B cell (primary cell): ENCODE data around the gene XRCC4. TPM values are rescaled to one million over a fixed set of nuclear protein-coding genes. Genes with fewer than 3 reads are reported as not detected.

Experiments used
- ATAC-seq: fragments of 200-7000 bp; cut with Tn5 transposase; one replicate; pipeline ENCODE4 v1.10.0; 2021; ENCODE audit warnings: low read depth, mild to moderate bottlenecking, moderate number of reproducible peaks, moderate library complexity
- CTCF ChIA-PET: fragments of 350-600 bp; sonication (Branson Sonifier 250); formaldehyde crosslinking; loops from one replicate; lab custom pipeline; 2021; ENCODE audit warnings: antibody characterized with exemption, inconsistent platforms; lab: Charles Lee
- POLR2A ChIA-PET: fragments of 350-600 bp; sonication (Branson Sonifier 250); formaldehyde crosslinking; loops from one replicate; lab custom pipeline; 2021; ENCODE audit warnings: antibody characterized with exemption; lab: Charles Lee
- DNase-seq: peaks from one replicate; pipeline ENCODE4 v3.0.0; 2013
- H2AFZ ChIP-seq: 2 replicates; pipeline ENCODE4 v1.6.1; 2012; ENCODE audit warnings: mild to moderate bottlenecking, low read depth, low read length; ENCODE audit not compliant: insufficient read depth, poor library complexity, severe bottlenecking
- H3K27ac ChIP-seq, 2 donors: 1 replicate in 1 of 2; 2 replicates in 1 of 2; pipeline ENCODE4 v1.5.1; 2012 to 2013; ENCODE audit warnings: low read length in 2 of 2, mild to moderate bottlenecking in 2 of 2, moderate library complexity in 1 of 2
- H3K27me3 ChIP-seq, 4 experiments: fragments of 200-600 bp in 1 of 4; sonication (generic) in 1 of 4; replicated peaks in 1 of 4; 1 replicate in 2 of 4; 2 replicates in 2 of 4; pipeline versions ENCODE4 v1.6.1 to v1.7.0; 2013 to 2016; ENCODE audit warnings: low read length in 3 of 4, mild to moderate bottlenecking in 2 of 4, mixed read lengths in 1 of 4, moderate library complexity in 1 of 4; ENCODE audit not compliant: insufficient read depth in 4 of 4, control insufficient read depth in 3 of 4; ENCODE audit errors: control extremely low read depth in 1 of 4
- H3K36me3 ChIP-seq, 2 experiments: replicated peaks in 1 of 2; 1 replicate in 1 of 2; 2 replicates in 1 of 2; pipeline versions ENCODE4 v1.6.1 to v1.7.1; 2013; ENCODE audit warnings: low read length in 1 of 2; ENCODE audit not compliant: insufficient read depth in 2 of 2, control insufficient read depth in 1 of 2; ENCODE audit errors: control extremely low read depth in 1 of 2, extremely low read depth in 1 of 2
- H3K4me1 ChIP-seq, 2 donors: fragments of 200-600 bp in 1 of 2; sonication (generic) in 1 of 2; 1 replicate in 1 of 2; 2 replicates in 1 of 2; pipeline versions ENCODE4 v1.5.1 to v1.6.1; 2013 to 2017; ENCODE audit warnings: low read length in 2 of 2; ENCODE audit not compliant: control insufficient read depth in 2 of 2, insufficient read depth in 2 of 2
- H3K4me2 ChIP-seq: replicated peaks from 2 replicates; pipeline ENCODE3; 2012; ENCODE audit warnings: mild to moderate bottlenecking, low read depth, low read length; ENCODE audit not compliant: poor library complexity, severe bottlenecking
- H3K4me3 ChIP-seq, 5 experiments: fragments of 200-600 bp in 1 of 5; sonication (generic) in 1 of 5; 1 replicate in 3 of 5; 2 replicates in 2 of 5; pipeline versions ENCODE4 v1.5.1 to v1.7.0; 2011 to 2016; ENCODE audit warnings: low read length in 4 of 5, mild to moderate bottlenecking in 4 of 5, low read depth in 2 of 5, control low read depth in 1 of 5, moderate library complexity in 1 of 5; ENCODE audit not compliant: insufficient read depth in 1 of 5; ENCODE audit errors: control extremely low read depth in 1 of 5, extremely low read depth in 1 of 5
- H3K79me2 ChIP-seq: fragments of 200-600 bp; sonication (generic); one replicate; pipeline ENCODE4 v1.6.0; 2016; ENCODE audit warnings: low read length; ENCODE audit not compliant: control insufficient read depth, insufficient read depth
- H3K9ac ChIP-seq: fragments of 200-600 bp; sonication (generic); 2 replicates; pipeline ENCODE4 v1.6.1; 2017; ENCODE audit warnings: mild to moderate bottlenecking, low read length, moderate library complexity
- H3K9me3 ChIP-seq, 3 donors: one replicate each; pipeline versions ENCODE4 v1.6.1 to v1.7.1; 2013; ENCODE audit warnings: low read length in 2 of 3; ENCODE audit not compliant: control insufficient read depth in 2 of 3, insufficient read depth in 1 of 3; ENCODE audit errors: control extremely low read depth in 1 of 3
- H4K20me1 ChIP-seq: 2 replicates; pipeline ENCODE4 v1.6.0; 2012; ENCODE audit warnings: mild to moderate bottlenecking, low read length; ENCODE audit not compliant: insufficient read depth, control insufficient read depth, poor library complexity, severe bottlenecking
- H3K27ac Mint-ChIP-seq: one replicate; pipeline ENCODE4 v1.8.0; 2021; ENCODE audit warnings: mixed read lengths
- H3K27me3 Mint-ChIP-seq: one replicate; pipeline ENCODE4 v1.8.0; 2021; ENCODE audit warnings: mixed read lengths
- H3K4me1 Mint-ChIP-seq: one replicate; pipeline ENCODE4 v1.8.0; 2021; ENCODE audit warnings: mixed read lengths
- H3K4me3 Mint-ChIP-seq: one replicate; pipeline ENCODE4 v1.8.0; 2021; ENCODE audit warnings: mixed read lengths
- H3K9me3 Mint-ChIP-seq: one replicate; pipeline ENCODE4 v1.8.0; 2022; ENCODE audit warnings: mixed read lengths; ENCODE audit not compliant: insufficient read depth
- EZH2 ChIP-seq: IDR thresholded peaks from 2 replicates; pipeline ENCODE4 v1.6.1; 2012; ENCODE audit warnings: borderline replicate concordance, low read depth, mild to moderate bottlenecking, moderate library complexity, low read length; ENCODE audit not compliant: insufficient read depth, poor library complexity, severe bottlenecking
- WGBS: methylation state at CpG from one replicate; pipeline ENCODE4 v1.1.5; 2013; ENCODE audit warnings: missing lambda C conversion rate; ENCODE audit not compliant: insufficient coverage; 5-methylcytosine and 5-hydroxymethylcytosine counted together
- intact Hi-C: fragments of 100-400 bp; cut with micrococcal nuclease; formaldehyde crosslinking; loops from one replicate; pipeline ENCODE4 v1.10.0; 2022
- polyA plus RNA-seq: library from polyadenylated mRNA; depleted of rRNA; stranded (reverse); fragments of >200 nt; gene quantifications from 2 replicates; pipeline ENCODE4 v1.2.3, GENCODE V29; 2012
- total RNA-seq, 2 donors: library from RNA; stranded (reverse); fragments of 120-200 nt in 1 of 2; gene quantifications; 1 replicate in 1 of 2; 2 replicates in 1 of 2; pipeline versions ENCODE4 v1.2.3 to v1.2.4, GENCODE V29; 2013 to 2022
- TF ChIP-seq, protein P1 (sequence below): fragments of 200-600 bp; IDR thresholded peaks from one replicate; pipeline ENCODE4 v1.8.0; 2022; ENCODE audit warnings: antibody characterized with exemption, mild to moderate bottlenecking

Gene XRCC4
- total and polyA plus RNA-seq, 2 donors (not counting 1 experiment from before 2014, with no cell fraction given), result 1.3 to 7.7 TPM

DNA sequence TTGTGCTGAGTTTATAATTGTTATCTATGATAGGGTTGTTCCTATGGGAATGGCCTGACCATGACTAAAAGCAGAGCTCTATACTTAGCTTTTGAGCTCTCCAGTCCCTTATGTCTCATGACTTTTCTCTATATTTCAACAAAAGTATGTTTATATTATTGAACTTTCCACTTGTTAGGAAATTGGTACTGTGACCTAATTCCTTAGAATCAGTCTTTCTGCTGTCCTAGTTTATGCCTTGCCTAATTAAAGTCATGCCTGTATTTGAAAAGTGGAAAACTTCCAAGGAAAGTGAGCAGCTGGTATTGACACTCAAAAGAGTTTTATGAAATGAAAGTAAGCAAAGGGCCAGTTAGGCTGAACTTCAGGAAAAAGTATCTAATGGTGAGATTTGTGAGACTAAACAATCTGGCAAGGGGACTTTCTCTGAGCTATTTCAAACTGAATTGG lies 68.6 kb downstream of the XRCC4 start:
- ATAC-seq (no peak), DNase-seq (no peak)
- Histone ChIP-seq H3K27me3 (no peaks in the 10 kb centered on the region), H3K4me3 (no peak overlapping the region), H4K20me1 (no peaks in the 10 kb centered on the region), H3K36me3 (no peaks in the 10 kb centered on the region), H3K79me2 (no peaks in the 10 kb centered on the region), H3K4me1 (no peaks in the 10 kb centered on the region), H3K9ac (no peak overlapping the region), H3K27ac (no peak overlapping the region), H2AFZ (no peak overlapping the region), H3K9me3 (no peaks in the 10 kb centered on the region), H3K4me2 (no peak overlapping the region)
- Mint-ChIP-seq H3K4me3 (no peak overlapping the region), H3K27ac (no peak overlapping the region), H3K9me3 (no peaks in the 10 kb centered on the region), H3K27me3 (no peaks in the 10 kb centered on the region), H3K4me1 (no peaks in the 10 kb centered on the region)
- TF ChIP-seq EZH2, result no peak
- TF ChIP-seq, protein P1, sequence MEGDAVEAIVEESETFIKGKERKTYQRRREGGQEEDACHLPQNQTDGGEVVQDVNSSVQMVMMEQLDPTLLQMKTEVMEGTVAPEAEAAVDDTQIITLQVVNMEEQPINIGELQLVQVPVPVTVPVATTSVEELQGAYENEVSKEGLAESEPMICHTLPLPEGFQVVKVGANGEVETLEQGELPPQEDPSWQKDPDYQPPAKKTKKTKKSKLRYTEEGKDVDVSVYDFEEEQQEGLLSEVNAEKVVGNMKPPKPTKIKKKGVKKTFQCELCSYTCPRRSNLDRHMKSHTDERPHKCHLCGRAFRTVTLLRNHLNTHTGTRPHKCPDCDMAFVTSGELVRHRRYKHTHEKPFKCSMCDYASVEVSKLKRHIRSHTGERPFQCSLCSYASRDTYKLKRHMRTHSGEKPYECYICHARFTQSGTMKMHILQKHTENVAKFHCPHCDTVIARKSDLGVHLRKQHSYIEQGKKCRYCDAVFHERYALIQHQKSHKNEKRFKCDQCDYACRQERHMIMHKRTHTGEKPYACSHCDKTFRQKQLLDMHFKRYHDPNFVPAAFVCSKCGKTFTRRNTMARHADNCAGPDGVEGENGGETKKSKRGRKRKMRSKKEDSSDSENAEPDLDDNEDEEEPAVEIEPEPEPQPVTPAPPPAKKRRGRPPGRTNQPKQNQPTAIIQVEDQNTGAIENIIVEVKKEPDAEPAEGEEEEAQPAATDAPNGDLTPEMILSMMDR, result no peak
- intact Hi-C loops, result no loop called here
- CTCF ChIA-PET, result no interaction called here
- POLR2A ChIA-PET, result no interaction called here

DNA sequence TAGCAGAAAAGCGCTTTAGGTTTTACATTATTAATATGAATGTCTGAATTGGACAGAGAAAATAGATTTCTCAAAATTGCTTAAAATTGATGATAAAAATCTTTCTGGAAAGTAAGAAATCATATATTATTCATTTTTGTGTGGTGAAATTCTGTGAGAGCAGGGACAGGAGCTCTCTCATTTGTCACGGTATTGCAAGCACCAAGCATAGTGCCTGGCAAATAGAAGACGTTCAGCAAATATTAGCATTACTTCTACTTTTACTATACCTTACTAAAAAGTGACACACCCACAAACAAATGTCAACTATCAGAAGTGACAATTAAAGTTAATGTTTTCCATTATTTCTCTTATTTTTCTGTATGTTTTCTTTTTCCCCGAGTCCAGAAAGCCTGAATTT lies 69.1 kb downstream of the XRCC4 start:
- no peaks in the 10 kb centered on the region for H3K27me3 Mint-ChIP-seq
- no peak overlapping the region for H3K4me3 Mint-ChIP-seq
- H3K4me2 ChIP-seq, result no peak overlapping the region
- CTCF ChIA-PET, result no interaction called here
- no peak overlapping the region for H3K27ac ChIP-seq
- no peaks in the 10 kb centered on the region for H3K27me3 ChIP-seq
- H3K4me1 ChIP-seq, result no peaks in the 10 kb centered on the region
- H3K27ac Mint-ChIP-seq, result no peak overlapping the region
- no peaks in the 10 kb centered on the region for H3K36me3 ChIP-seq
- WGBS, result 100% methylated on average over 1 of the region's 4 CpGs
- ATAC-seq (no peak), DNase-seq (no peak)
- no peaks in the 10 kb centered on the region for H4K20me1 ChIP-seq
- no peaks in the 10 kb centered on the region for H3K9me3 ChIP-seq
- H2AFZ ChIP-seq, result no peak overlapping the region
- H3K9ac ChIP-seq, result no peak overlapping the region
- no peaks in the 10 kb centered on the region for H3K4me1 Mint-ChIP-seq
- no peaks in the 10 kb centered on the region for H3K79me2 ChIP-seq
- intact Hi-C loops, result no loop called here
- no peak for TF ChIP-seq EZH2
- TF ChIP-seq, protein P1, result no peak
- H3K4me3 ChIP-seq, result no peak overlapping the region
- POLR2A ChIA-PET, result no interaction called here
- no peaks in the 10 kb centered on the region for H3K9me3 Mint-ChIP-seq
